HG02759 (cell line): Measurements from ENCODE around the gene C19orf12.

Experiments
- ATAC-seq: cut with Tn5 transposase; IDR thresholded peaks from one replicate; pipeline ENCODE4 v1.9.1; 2021; ENCODE audit warnings: mild to moderate bottlenecking, moderate library complexity; ENCODE audit not compliant: unreplicated experiment

C19orf12 gene

GRCh38 chr19:29714953-29715700 lies at the start of gene C19orf12:
Gene C19orf12 (minus strand): TSS chr19:29715261. CDS start chr19:29708413, 6,848 bp downstream.
- ATAC-seq: peak; percentile 84

- no peak for ATAC-seq
These were observed 49.3 kb upstream of the C19orf12 start for GRCh38 chr19:29764361-29764760.

GRCh38 chr19:29763196-29763595 lies 48.1 kb upstream of the C19orf12 start:
- no peak for ATAC-seq

GRCh38 chr19:29761575-29762232 lies 46.6 kb upstream of the C19orf12 start:
- no peak for ATAC-seq

GRCh38 chr19:29760752-29761502 lies 45.9 kb upstream of the C19orf12 start:
- ATAC-seq: no peak

GRCh38 chr19:29759359-29759758 lies 44.3 kb upstream of the C19orf12 start:
- ATAC-seq: no peak

GRCh38 chr19:29758863-29759262 lies 43.8 kb upstream of the C19orf12 start:
- ATAC-seq: no peak

- no peak for ATAC-seq
These were observed 42.5 kb upstream of the C19orf12 start for GRCh38 chr19:29757551-29757950.

- ATAC-seq: no peak
These were observed 38.9 kb upstream of the C19orf12 start for GRCh38 chr19:29753934-29754305.

- ATAC-seq: no peak
These were observed 38.3 kb upstream of the C19orf12 start for GRCh38 chr19:29753190-29753933.

GRCh38 chr19:29752450-29753025 lies 37.5 kb upstream of the C19orf12 start:
- no peak for ATAC-seq

GRCh38 chr19:29751932-29752331 lies 36.9 kb upstream of the C19orf12 start:
- ATAC-seq: no peak

- ATAC-seq: no peak
These were observed 34.9 kb upstream of the C19orf12 start for GRCh38 chr19:29750001-29750400.

GRCh38 chr19:29748996-29749849 lies 34.2 kb upstream of the C19orf12 start:
- no peak for ATAC-seq

- no peak for ATAC-seq
These were observed 30.2 kb upstream of the C19orf12 start for GRCh38 chr19:29745253-29745652.

GRCh38 chr19:29743681-29744080 lies 28.6 kb upstream of the C19orf12 start:
- ATAC-seq: no peak

GRCh38 chr19:29741776-29742175 lies 26.7 kb upstream of the C19orf12 start:
- no peak for ATAC-seq

GRCh38 chr19:29741226-29741625 lies 26.2 kb upstream of the C19orf12 start:
- ATAC-seq: no peak

GRCh38 chr19:29737461-29738000 lies 22.5 kb upstream of the C19orf12 start:
- ATAC-seq: no peak
